GM19043 (cell line): ENCODE data around the gene IGF1R.

Experiments used
- ATAC-seq: cut with Tn5 transposase; IDR thresholded peaks from one replicate; pipeline ENCODE4 v1.9.1; 2021; ENCODE audit warnings: low read depth; ENCODE audit not compliant: unreplicated experiment

Gene IGF1R

GRCh38 chr15:98874773-98875172, 226.4 kb downstream of the IGF1R start:
- no peak for ATAC-seq

GRCh38 chr15:98875309-98875708, 227.0 kb downstream of the IGF1R start:
- ATAC-seq: no peak

DNA sequence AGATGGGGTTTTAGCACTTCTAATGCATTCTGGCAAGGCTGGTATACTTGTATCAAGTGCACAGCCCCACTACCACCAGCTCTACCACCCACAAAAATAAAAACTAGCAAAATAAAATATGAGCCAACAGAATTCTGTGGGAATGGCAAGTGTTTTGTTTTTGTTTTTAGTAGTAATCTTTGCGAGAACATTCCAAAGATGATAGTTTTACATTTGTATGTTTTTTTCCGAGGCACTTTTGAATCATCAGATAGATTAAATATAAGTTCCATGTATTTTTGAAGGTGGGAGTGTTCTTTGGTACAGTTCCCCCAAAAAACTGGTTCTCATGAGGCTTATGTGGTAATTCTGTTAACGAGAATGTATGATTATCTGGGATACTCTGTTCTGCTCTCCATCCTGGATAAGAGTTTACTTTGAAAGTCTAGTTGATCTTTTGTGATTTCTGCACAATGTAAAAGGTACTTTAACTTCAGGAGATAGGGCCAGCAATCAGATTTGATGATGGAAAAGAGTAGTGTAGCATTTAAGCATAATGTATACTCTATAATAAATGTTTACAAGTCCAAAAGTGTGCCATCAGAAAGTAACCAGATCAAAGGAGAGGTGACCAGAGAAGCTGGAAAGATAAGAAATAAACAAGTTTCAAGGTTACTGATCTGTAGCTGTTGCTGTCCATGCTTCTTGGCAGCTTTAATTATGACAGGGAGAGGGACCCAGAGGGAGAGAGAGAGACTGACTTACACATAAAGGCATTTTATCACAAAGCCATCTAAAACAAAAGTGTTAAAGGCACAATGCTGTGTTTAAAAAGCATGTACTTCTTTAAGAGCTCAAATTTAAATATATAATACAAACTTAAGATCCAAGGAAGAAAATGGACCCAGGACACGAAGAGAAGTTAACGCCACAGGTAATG, 228.4 kb downstream of the IGF1R start:
- no peak for ATAC-seq

GRCh38 chr15:98878172-98878571, 229.8 kb downstream of the IGF1R start:
- no peak for ATAC-seq

GRCh38 chr15:98878862-98879261, 230.5 kb downstream of the IGF1R start:
- ATAC-seq: no peak

GRCh38 chr15:98881526-98882520, 233.5 kb downstream of the IGF1R start:
- ATAC-seq: no peak

- ATAC-seq: no peak
Measured at GRCh38 chr15:98883478-98883877, 235.1 kb downstream of the IGF1R start.

DNA sequence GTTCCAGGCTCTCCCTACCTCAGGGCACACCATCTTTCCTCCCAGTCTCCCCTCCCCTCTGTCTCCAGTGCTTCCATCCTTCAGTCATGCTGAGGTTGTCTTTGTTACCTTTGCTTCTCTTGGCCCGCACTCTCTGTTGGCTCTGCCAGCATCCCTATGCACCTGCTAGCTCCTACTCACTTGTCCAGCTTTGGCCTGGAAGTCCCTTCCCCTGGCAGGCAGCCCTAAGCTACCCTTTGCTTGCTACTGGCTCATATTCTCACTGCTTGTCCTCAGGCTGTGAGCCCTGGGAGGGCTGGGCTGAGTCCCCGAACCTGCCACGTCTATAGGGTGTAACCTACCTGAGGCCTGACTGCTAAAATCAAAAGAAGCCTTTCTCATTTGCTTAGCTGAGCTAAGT, 236.6 kb downstream of the IGF1R start:
- ATAC-seq: no peak

DNA sequence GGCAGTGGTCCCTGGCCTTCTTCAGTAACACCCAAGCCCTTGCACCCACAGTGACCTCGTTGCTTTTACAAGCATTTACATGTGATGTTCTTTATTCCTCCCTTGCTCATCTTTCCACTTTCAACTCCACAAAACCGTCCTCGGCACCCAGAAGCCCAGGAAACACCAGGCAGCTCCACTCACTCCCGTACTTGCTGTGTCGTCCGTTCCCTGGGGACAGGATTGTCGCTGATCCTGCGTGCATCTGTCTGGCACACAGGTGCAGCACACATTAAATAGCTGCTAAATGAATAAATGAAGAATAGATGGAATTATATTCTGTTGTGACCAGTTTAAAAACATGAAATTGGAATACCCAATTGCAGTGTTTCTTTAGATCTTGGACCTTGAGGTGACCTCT, 239.6 kb downstream of the IGF1R start:
- ATAC-seq: no peak

- no peak for ATAC-seq
Measured at GRCh38 chr15:98888820-98889479, 240.6 kb downstream of the IGF1R start.

GRCh38 chr15:98889930-98890695, 241.8 kb downstream of the IGF1R start:
- ATAC-seq: no peak

DNA sequence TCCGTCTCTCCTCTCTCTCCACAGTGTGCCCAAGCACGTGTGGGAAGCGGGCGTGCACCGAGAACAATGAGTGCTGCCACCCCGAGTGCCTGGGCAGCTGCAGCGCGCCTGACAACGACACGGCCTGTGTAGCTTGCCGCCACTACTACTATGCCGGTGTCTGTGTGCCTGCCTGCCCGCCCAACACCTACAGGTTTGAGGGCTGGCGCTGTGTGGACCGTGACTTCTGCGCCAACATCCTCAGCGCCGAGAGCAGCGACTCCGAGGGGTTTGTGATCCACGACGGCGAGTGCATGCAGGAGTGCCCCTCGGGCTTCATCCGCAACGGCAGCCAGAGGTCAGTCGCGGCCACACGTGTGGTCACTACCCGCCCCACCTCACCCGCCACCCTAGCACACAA, 243.0 kb downstream of the IGF1R start:
- no peak for ATAC-seq

DNA sequence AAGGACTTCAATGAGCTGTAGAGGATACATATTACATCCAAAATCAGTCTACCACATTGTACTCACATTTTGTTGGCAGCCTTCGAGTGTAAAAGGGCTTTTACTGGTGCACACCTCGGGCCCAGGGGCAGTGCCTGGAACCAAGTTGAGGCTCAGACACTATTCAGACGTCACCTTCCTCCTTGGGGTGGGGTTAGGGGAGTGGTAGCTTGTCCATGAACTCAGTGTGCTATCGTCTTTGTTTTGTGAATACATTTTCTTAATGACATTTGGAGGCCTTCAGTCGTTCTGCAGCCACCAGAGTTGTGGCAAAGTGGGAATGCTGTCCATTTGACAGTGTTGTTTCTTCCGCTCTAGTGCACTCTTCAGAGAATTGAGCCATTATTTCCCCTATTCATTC, 245.1 kb downstream of the IGF1R start:
- ATAC-seq: no peak

GRCh38 chr15:98894312-98894711, 246.0 kb downstream of the IGF1R start:
- no peak for ATAC-seq

GRCh38 chr15:98896002-98896721, 247.8 kb downstream of the IGF1R start:
- ATAC-seq: no peak

DNA sequence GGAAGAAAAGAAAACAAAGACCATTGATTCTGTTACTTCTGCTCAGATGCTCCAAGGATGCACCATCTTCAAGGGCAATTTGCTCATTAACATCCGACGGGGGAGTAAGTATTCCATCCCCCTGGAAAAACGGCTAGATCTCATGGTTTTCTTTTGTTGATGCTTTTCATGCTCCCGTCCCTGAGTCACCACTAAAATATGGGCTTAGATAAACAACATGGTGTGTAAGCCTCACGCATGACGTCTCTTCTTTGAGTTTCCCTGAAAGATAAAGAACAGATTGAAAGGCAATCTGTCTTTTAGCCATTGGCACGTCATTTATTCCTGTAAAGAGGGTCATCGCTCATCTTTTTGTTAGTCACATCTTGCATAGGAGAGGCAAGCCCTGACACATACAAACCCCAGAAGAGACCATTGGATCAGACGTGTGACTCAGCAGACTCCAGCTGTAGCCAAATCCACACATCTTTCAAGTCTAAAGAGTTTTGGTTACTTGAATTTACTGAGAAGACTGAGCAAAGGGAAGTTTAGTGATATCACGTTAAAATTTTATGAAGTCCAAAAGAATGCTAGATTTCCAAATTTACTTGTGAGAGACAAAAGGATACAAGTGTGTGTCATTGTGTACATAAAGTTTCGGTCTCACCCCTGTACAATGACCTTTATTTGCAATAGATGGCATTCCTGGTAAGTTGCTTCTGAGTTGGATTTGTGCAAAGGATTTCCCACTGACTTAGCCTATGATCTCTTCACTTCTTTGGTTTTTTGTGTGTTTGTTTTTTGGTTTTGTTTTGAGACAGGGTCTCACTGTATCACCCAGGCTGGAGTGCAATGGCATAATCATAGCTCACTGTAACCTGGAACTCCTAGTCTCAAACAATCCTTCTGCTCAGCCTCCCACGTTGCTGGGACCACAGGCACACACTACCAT, 248.7 kb downstream of the IGF1R start:
- ATAC-seq: no peak

GRCh38 chr15:98898122-98898521, 249.8 kb downstream of the IGF1R start:
- ATAC-seq: no peak

DNA sequence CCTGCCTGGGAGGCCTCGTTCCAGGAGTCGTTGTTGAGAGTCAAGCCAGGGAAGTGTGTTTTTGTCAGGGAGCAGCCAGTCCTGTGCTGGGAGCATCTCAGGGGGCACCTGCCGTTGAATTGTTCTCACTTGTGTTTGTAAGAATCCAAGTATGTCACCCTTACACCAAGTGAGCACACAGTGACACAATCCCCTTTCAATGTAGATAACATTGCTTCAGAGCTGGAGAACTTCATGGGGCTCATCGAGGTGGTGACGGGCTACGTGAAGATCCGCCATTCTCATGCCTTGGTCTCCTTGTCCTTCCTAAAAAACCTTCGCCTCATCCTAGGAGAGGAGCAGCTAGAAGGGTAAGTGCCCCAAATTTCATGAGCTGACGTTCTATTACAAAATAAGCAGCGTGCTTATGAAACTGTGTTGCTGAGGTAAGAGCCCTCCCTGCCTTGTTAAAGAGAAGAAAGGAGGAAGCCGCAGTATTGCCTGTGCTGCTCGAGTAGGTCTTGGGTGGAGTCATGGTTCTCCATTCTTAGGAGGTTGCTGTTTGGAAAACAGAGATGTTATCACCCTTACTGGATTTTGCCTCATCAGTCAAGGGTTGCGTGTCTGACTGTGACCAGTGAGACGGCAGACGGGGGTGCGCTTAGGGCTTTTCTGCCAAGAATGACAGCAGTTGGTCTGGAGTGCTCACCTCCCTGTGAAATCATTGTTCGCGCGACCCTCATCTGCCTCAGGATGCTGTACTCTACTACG, 251.1 kb downstream of the IGF1R start:
- no peak for ATAC-seq
